ENCODE results near the gene DHTKD1.
"Not testable (repeated sequence)": the region's sequence is repeated elsewhere in the genome, so short reads cannot be mapped to it uniquely, and the experiment has no call there.

The DHTKD1 gene

DNA sequence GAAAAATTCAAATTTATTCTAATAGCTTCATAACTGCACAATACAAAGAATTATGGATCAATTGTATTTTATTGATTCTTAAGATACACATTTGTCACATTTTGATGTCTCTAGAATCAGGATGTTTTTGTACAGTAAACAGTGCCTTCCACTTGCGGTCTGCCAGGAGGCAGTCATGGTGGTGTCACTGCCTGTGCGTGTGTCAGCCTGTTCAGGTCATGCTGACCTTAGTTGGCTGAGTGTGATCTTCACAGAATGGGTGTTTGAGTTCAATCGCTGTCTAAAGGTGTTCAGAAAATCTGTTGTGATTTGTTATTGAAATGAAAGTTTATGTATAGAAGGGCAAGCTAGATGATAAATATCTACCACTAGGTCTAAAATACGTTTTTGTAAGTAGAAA, 81.4 kb downstream of the DHTKD1 start:
- no peak for FAIRE-seq

DNA sequence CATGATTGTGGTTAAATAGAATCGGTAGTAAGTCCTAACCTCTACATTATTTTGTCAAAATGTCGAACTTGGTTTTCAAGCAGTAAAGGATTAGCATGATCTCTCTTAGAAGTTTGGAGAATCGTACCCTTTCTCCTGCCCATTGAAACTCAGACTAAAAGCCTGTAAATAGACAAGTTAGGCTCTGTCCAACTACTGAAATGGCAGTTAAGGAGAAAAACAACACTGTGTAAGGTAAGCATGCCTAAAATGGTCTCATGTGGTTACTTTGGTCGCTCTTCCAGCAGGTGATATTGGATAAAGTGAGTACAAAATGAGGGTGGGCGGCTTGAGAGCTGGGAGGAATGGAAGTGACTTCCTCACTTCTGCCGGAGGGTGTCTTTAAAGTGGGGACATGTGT, 85.8 kb downstream of the DHTKD1 start:
- FAIRE-seq, result no peak

DNA sequence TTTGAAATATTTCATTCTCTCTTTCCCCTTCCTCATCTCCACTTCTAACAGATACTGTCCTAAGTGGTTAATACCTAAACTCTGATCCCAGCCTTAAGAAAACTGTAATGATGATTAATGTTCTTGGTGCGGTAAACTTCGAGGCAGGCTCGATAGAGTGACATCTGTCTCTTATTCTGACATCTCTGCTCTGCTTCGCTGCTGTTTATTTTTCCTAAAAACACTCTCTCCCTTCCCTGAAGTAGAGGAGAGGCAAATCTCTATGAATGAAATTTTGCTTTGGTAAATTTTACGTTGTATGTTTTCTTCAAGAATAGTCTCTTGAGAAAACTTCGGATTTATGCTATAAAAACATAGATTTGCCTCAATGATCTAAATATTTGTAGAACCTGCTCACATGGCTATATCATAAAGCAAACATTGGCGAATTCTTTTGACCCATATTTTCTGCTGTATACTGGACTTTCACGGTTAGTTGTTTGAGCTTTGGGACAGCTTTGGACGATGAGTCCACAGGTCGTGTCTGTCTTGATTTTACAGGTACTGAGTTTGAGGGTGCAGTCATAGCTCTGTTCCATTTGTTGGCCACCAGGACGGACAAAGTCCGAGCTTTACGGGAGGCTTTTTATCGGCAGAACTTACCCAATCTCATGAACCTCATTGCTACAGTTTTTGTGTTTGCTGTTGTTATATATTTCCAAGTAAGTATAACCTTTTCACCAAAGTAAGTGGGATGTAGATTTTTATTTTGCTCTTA, 87.8 kb downstream of the DHTKD1 start:
- FAIRE-seq, result no peak

DNA sequence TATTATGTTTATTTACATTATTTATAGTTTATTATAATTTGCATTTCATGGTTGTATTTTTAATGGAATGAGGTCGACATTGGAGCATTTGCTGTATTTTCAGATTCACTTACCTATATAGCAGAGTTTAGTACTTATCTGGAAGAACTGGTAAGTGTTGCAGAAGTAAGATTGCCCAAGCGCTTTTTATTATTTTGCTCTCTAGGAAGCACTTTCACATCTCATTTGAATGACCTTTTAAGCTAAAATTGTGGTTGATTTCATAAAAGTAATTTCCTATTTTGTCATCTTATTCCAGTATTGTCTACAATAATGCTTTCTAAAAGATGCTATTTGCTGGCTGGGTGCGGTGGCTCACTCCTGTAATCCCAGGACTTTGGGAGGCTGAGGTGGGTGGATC, 89.4 kb downstream of the DHTKD1 start:
- no peak for FAIRE-seq

DNA sequence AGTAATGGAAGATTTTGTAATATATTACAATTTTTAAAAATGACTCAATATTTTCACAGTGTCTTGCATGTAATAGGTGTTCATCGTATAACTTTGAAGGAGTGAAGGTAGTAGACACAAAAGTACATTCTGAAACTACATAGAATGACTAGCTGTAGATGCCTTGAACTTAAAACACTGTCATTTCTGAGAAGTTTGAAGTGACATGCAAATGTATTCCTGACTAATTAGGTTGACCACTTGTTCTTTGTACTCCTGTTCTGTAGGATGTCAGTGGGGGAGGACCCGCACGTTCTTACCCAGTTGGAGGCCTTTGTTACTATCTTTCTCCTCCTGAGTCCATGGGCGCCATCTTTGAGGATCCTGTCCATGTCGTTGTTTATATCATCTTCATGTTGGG, 91.9 kb downstream of the DHTKD1 start:
- no peak for FAIRE-seq

DNA sequence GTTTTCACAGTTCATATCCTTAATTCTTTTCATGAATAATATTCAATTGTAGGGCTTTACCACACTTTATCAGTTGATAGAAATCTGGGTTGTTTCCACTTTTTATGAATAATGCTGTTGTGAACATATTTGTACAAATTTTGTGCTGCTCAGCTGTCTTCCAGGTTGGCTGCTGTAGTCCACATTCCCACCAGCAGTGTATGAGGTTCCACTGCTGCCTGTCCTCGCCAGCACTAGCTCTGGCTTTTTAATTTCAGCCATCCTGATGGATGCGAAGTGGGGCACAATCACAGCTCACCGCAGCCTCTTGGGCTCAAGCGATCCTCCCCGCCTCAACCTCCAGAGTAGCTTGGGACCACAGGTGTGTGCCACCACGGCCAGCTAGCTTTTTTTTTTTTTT, 94.2 kb downstream of the DHTKD1 start:
- no peak for FAIRE-seq

DNA sequence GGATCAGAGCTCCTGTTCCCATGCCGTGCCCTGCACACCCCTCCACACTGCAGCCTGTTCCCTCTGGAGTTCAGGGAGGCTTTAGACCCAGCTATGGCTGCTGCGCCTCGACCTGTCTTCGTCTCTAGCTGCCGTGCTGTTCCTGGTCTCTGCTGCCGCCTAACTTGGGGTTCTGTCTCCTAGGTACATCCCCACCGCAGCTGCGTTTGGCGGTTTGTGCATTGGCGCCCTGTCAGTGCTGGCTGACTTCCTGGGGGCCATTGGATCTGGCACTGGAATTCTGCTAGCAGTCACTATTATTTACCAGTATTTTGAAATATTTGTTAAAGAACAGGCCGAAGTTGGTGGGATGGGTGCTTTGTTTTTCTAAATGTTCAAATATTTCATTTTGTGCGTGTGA, 95.3 kb downstream of the DHTKD1 start:
- no peak for FAIRE-seq

DNA sequence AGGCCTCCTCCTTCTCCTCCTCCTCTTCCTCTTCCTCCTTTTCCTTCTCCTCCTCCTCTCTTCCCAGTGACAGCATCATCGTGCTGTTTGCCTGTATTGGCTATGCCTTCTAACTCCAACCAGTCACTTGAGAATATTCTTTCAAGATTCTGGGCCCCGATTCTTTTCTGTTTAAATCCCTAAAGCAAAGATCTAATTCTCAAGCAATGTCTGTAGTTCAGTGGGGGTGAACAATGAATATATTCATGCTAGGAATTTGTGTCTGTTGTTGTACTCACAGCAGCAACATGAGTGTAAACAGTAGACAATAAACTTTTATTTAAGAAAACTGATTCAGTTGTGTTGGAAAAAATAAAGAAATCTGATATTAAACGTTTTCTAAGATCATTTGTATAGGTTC, 96.3 kb downstream of the DHTKD1 start:
- FAIRE-seq, result no peak

DNA sequence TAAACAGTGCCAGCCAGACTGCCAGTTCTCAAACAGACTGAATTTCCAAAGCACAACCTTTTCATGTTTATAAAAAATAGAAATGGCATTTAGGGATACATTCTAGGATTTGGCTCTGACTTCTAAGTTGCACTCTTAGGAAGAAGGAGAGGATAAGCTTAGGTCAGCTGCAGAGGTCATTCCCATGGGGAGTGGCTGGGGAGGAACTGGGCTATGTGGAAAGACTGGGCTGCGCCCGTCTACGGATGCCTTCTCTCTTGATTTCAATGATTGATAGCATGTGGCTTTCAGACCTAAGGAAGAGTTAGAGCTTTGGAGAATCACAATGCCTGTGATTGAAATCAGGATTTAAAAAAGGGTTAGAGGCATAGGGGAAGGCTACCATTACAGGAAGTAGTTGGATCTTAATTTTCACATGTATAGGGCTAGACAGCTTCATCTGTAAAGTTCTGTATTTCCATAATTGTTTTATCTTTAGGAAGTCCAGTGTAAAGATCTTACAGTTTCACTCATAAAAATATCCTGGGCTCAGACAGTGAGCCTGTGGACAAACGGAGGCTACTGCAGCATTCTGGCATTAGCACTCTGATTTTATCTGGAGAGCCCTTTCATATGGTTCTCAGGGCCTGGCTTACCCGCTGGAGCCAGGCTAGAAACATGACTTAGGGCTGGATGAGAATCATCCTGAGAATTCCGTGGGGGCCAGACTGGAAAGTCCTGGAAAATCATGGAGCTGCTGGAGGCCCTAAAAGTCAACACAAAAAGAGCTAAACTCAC, 97.4 kb downstream of the DHTKD1 start:
- FAIRE-seq, result no peak

DNA sequence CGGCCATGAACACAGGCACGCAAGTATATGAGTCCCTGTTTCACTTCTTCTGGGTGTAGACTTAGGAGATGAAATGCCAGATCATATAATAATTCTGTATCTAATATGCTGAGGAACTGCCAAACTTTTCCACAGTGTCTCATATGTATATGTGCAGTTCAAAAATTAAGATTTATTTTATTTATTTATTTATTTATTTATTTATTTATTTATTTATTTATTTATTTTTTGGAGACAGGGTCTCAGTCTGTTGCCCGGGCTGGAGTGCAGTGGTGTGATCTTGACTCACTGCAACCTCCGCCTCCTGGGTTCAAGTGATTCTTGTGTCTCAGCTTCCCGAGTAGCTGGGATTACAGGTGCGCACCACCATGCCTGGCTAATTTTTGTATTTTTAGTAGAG, 102.8 kb downstream of the DHTKD1 start:
- not testable (repeated sequence) for FAIRE-seq
